G401.6 (cell line): Measurements from ENCODE around the gene FMNL2.
"Not testable (repeated sequence)": the region's sequence is repeated elsewhere in the genome, so short reads cannot be mapped to it uniquely, and the experiment has no call there.

Source experiments
- FAIRE-seq: peaks from 2 replicates; lab custom pipeline; 2012; peaks lifted over from hg19 to GRCh38; lab: Jason Lieb, UNC

FMNL2 gene

DNA sequence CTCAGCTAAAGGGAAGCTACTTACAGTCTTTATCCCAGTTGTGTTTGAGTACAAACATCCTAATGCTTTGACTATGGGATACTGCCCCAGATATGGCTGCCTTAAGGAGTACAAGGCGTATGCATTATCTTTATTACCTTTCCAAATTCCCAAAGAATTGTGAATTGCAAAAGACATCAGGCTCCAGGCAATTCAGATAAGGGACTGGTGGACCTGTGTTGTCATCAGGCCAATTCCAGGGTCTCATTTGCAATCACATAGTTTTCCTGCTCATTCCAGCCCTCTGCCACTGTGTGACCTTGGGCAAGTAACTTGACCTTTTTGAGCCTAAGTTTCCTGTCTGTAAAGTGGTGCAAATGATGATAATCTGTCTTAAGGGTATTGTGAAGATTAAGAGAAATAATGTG is 137.5 kb downstream of the FMNL2 start:
- no peak for FAIRE-seq

DNA sequence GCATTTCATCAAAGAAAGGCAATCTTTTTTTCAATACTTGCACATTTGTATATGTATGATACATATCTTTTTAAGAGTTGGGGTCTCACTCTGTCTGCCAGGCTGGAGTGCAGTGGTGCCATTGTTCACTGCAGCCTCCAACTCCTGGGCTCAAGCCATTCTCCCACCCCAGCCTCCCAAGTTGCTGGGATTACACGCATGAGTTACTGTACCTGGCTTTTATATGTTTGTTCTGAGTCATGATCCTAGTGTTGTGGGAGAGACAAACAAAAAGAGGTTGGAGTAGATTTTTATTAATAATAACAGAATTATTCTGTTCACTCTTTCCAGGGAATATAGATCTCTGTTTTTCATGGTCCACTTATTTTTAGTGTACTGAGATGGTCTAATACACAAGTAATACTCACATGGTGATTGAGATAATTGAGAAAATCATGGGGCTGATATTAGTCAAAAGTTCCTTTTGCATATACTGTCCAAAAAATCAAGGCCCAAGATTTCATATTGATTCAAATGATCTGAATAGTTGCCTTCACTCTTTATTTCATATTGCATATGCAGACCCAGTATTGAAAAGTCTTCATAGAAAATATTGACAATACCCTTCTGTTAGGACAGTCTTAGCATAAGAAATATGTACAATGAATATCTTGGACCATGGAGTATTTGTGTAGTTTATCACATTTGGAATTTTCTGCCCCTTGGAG is 138.3 kb downstream of the FMNL2 start:
- no peak for FAIRE-seq

DNA sequence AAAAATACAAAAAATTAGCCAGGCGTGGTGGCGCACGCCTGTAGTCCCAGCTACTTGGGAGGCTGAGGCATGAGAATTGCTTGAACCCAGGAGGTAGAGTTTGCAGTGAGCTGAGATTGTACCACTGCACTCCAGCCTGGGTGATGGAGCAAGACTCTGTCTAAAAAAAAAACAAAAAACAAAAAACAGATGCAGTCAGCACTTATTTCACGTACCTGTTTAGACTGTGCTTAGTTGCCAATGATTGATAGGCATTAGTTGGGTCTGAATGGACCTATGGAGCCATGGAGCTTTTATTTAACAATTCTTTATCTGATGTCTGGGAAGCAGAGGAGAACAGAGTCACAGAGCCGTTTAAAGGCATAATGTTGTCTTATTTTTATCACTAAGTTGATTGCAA is 139.5 kb downstream of the FMNL2 start:
- FAIRE-seq, result not testable (repeated sequence)

DNA sequence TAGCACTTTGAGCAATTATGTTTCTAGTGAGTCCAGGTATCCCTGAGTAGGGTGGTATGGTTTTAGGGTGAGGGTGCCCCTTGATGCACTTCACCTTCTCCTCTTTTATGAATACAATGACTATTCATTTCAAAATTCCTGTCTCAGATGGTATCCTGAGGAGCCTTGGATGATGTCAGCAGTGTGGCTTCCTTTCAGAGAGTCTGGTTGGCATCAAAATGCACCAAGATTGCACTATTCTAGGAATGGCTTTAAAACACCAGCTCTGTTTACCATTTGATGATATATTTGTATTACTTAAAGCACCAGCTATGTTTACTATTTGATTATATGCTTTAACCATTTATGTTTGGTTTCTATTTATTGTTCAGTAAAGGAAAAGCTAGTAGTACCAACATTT is 141.0 kb downstream of the FMNL2 start:
- FAIRE-seq, result no peak

DNA sequence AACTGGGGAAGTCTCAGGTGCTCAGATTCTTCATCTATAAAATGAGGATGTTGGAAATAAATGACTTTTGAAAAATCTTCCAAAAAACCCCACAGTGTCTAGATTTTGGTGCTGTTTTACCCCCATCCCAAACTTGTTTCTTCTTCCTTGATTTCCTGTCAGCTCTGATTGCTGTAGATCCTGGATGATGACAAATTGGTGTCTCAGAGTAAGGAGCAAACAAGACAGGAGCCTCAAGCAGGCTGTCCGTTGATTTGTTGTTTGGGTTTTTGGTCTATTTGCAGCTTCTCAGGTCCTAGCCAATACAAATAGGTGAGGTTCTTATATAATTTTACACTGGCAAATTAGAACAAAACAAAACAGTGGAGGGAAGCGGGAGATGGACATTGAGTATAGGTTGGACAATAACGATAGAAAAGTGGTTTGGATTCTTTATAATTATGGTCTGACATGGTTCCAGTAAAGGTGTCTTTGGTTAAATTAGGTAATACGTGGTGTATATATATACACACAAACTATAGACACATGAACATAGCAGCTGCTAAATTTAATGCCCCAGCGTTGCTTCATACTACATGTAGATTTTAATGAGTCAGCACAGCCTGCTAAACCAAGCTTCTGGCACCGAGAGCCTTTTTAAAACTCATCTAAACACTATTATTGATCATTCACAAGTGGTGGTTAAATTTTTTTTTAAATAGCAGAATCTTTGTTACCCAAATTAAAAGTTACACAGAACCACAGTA is 142.5 kb downstream of the FMNL2 start:
- FAIRE-seq, result no peak

DNA sequence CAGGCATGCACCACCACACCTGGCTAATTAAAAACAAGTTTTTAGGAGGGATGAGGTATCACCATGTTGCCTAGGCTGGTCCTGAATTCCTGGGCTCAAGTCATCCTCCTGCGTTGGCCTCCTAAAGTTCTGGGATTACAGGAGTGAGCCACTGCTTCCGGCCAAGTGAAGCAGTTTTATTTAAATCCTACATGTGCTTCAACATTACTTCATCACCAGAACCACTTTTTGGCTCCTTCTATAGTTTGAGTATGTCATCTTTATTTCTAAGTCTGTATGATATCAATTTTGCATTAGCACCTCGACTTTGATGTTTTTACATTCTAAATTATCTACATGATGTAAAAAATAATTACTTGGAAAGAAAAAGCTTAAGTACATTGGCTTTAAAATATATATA is 144.3 kb downstream of the FMNL2 start:
- no peak for FAIRE-seq

DNA sequence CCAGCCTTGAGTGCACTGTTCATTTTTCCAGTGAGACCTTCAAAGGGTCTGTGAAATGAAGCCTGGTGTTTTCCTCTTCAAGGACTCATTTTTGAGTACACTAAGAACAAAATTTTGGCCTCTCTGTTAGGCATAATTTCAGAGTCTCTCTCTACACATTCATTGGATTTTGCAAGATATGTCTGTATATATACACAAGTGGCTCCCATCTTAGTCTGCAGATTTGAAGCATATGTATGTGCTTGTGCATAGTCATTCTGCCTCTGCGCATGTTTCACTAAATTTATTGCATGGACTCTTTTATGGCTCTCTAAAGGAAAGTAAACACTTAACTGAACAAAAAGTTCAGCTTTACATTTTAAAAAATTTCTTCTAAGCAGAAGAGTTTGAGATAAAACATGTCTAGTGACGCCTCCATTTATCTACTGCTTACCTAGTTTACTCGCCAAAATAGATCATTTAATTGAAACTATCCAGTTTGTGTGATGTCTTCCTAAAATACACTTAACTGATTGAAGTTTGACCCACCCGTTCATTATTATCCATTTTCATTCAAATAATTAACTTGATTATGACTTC is 145.9 kb downstream of the FMNL2 start:
- FAIRE-seq, result no peak

DNA sequence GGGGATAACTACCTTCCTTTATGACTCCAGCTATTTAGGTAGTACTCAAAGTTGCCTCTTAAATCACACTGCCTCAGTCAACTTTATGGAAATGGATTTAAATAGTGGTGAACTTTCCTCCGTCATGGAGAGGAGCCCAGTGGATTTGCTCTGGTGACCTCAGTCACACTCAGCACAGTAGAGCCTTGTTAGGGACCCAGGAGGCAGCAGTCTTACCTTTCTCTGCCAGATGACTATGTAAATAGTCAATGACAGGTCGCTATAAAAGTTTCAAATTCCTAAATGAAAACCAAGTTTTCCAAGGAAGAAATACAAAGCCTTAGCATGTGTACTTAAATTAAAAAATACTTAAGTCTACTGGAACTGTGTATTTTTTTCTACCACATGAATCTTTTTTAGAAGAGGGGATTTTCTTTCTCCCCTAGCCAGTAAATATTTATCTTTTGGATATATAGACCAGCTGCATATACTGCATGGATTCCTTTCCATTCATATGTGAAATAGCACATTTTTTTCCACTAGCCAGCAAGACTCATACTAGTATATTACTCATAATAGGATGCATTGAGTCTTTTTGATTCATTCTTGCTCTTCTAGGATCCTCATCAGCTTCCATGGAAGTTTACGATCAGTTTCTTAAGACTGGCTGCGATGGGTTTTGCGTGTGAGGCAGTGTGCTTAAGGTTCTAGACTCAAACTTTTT is 147.1 kb downstream of the FMNL2 start:
- no peak for FAIRE-seq

DNA sequence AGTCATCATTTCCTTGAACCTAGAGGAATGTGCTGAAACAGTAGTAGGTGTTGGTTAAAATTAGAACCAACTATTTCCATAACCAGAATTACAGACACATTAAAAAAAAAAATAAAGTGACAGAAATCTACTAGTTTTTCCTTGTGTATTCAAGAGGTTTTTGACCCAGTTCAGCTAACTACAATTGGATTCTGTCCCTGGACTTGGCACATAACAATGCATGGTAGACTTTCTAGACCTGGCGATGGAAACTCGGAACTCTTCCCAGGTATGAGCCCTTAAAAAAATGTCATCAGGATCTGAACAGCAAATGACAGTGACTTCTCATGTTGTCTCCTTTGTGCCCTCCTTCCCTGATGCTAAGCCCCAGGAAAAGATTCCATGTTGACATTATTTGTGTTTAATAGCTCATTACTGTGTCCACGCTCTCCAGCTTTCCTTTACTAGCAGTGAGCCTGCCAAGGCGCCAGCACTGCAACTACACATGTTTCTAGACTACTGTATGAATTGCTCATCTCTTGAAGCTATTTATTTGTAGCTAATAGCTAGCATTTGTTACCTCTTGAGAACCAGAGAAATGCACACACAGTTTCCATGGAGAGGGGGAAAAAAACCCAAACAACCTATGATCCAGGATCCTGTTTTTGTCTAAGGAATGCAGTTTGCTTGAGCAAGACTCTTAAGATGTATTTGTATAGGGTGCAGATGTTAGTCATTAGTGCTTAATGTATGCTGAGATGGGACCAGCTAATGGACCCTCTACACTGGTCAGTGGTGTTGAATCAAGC is 148.5 kb downstream of the FMNL2 start:
- no peak for FAIRE-seq

DNA sequence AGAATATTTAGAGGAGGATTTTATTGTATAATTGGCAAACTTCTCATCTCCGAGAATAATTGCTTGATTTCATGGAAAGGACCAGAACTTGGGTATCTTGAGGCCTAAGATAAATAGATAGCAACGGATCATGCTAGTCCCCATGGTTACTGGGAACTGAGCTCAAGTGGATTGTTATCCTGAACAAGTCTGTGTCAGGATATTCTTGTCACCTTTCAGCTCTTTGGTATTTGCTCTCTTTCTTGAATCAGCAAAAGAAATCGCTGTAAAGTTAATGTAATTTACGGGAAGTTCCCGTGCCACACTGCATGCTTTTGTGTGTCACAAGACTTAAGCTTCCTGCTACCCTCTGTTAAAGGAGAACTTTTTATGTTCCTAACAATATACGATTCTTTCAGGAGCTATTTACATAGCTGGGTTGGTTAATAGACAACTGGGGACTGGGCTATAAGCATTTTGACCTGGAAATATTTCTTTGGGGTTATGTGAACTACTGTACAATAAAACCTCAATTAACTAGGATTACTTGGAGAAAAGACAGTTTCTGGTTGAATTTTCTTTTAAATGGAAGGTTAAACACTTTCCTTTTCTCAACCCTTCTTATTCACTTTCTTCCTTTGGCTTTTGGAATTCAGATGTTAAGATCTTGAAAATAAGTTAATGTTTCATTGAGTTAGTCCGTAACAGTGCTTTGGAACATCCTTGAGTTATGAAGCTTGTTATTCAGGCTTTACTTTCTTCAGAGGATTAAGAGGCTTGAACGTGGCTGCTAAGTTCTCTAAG is 151.2 kb downstream of the FMNL2 start:
- FAIRE-seq, result no peak

DNA sequence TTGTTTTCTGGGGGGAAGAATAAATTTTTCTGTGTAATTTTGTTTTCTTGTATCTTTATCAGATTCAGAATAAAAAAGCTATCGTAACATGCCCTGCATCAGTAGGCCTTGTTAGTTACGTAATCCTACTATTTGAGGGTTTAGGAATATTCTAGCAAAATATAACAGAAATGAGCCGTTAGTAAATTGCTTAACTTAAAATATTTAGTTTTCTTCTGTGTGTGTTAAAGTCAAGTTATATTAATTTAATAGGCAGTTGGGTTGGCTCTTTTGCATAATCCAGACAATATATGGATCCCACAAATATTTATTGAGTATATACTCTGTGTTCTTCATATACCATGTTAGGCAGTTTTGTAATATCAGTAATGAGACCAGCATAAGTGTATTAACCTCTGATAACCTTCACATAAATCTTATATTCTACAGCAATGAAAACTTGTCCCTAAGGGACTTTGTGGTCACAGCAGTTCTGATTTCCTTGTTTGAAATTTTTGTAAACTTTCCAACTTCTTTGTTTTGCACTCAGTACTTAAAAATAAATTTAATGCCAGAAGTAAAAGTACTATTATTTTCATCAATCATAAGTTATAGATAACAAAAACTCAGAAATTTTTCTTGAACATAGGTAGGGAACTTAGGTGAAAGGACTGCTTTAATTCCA is 151.9 kb downstream of the FMNL2 start:
- FAIRE-seq, result no peak

DNA sequence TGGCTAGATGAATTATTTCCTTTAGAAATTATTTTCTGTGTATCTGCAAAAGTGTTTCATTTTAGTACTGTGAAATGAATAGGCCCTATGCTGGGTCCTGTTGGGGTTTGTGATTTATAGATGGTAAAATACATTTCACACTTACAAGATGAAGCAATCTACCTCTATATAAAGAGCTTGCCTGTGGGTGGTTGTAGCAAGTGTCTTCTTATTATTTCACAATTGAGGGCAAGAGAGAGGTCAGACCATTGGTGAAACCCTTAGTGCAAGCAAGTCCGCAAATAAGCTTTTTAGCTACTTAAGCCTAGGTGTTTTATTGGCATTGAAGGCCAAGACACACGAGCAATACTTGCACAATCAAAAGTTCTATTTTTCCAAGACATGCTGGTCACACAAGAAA is 153.1 kb downstream of the FMNL2 start:
- no peak for FAIRE-seq

DNA sequence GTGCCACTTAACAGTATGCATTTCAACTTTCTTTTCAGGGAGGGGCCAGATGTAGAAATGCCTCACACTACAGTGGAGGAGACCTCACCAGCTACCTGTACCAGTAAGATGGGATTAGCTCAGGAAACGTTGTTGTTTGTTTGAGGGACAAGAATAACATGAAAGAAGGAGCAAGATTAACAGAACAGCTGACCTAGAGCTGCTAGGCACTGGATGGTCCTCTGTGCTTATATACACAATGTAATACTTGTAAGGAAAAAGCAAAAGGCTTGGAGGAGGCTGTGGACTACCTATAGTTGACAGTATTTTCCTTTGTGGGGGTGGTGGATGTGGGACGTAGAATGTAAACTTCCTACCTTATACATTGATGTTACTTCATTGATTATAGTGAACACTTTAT is 154.4 kb downstream of the FMNL2 start:
- no peak for FAIRE-seq

DNA sequence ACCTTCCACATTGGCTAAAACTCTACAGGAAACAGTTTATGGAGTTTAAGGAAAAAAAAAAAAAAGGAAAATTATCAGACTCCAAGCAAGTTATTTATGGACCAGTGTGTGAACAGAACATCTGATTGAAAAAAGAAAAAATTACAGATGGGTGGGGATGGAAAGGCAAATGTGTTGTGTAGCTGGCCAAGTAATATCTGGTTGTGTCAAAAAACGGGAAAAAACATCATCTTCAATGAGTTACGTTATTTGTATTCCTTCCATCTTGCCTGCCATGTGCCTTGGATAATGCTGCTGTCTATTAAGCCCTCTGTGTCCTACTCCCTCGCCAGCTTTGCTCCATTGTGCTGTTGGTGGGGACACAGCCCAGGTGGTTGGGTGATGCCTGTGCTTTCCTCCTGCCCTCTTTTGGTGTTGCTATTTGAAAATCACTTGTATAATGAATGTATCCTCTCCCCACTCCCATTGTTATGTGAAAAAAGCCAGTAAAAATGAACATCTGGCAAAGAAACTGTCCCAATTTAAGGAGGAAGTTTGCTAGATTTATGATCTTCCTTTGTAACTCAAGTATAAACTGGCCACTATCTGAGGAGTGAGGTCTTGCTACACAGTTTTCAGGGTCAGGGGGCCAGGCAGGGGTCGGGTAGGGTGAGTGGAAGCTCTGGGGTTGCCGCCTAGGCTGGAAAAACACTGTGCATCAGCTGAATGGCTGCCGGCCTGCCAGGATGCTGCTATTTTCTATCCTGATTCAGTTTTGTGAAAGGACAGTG is 155.9 kb downstream of the FMNL2 start:
- no peak for FAIRE-seq

DNA sequence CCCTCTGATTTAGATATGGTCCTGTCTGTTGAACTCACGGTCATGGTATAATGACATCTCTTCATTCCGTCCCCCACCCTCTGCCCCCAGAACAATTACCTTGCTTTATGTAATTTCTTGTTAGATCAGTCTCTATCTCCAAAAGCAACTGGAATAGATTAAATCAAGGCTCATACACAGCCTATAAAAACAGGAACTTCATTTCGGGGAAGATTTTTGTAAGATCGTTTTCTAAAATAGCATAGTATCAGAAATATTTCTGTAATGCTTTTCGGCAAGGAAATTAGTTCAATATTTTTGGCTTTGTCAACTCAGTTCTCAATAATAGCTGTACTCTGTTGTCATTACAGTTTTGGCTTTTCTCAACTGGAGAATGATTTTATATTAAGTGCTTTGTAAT is 157.2 kb downstream of the FMNL2 start:
- FAIRE-seq, result no peak

DNA sequence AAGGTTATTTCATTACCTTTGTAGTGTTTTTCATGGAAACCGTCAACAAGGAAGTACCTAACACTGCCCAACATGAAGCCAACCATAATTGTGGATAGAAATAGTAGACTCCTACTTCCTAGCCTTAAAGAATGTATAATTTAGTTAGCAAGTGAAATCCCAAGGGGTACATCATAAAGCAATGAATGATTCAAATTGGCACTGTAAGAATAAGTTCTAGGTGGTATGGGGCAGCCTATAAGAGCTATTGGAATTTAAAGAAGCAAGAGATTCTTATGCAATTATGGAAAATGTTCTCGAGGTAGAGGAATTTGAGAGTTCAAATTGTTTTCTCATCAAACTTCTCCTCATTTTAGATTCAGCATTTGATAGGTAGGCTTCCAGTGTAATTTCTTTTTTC is 157.9 kb downstream of the FMNL2 start:
- FAIRE-seq, result no peak

DNA sequence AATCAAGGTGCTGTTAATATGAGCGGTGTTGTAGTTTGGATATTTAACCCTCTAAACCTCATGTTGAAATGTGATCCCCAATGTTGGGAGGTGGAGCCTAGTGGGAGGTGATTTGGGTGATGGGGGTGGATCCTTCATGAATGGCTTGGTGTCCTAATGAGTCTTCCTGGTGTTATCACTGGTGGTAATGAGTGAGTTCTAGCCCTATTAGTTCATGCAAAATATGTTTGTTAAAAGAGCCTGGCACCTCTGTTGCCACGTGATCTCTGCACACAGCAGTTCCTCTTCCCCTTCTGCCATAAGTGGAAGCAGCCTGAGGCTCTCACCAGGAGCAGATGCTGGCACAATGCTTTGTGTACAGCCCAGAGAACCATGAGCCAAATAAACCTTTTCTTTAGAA is 158.4 kb downstream of the FMNL2 start:
- FAIRE-seq, result no peak

DNA sequence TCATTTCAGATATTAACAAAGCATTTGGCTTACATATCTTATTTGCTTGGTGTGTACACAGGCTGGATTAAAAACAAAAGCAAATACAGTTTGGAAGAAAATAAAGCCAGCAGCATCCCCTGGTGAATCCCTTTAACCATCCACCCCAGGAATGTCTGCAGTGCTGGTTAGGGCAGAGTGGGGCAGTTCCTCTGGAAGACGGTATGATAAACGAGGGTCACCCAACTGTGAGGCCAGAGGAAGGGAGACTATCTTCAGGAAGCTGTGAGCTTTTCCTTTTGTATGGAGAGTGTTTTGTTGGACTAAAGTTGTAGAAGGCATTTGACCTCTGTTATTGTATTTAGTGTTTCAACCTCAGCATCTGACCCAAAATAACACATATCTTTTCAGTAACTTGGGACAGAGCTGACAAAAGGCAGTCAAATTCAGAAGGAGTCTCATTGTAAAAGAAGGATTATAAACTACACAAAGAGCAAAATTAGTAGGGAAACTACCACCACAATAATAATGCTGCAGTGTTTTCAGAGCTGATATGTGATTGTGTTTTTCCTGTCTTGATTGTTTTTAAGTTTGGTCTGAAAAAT is 159.1 kb downstream of the FMNL2 start:
- FAIRE-seq, result no peak

DNA sequence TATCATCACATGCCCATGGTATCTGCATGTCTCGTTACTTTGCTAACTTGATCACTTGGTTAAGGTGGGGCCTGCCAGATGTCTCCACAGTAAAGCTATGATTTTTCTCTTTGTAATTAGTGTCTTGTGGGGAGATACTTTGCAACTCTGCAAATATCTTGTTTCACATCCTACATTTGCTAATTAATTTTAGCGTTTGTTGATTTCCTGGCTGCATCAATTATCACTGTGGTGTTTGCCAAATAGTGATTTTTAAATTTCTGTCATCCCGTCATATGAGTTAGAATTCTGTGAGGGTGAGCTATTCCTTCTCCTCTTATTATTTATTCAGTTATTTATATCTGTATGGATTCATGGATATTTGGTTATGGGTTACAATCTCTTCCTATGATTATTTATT is 161.4 kb downstream of the FMNL2 start:
- FAIRE-seq, result no peak
